Lower lobe of right lung (tissue), 2 donors: ENCODE data around the gene MAT2B. TPM values are rescaled to one million over a fixed set of nuclear protein-coding genes. Genes with fewer than 3 reads are reported as not detected.
A peak's percentile ranks its signal among the peaks of the same experiment; 100 is the strongest.

Experiments used
- ATAC-seq, 2 donors: fragments of 200-7000 bp; cut with Tn5 transposase; one replicate each; pipeline ENCODE4 v1.9.1; 2020 to 2022; ENCODE audit warnings: mild to moderate bottlenecking in 2 of 2, moderate library complexity in 2 of 2
- DNase-seq: peaks from one replicate; pipeline ENCODE4 v3.0.0-alpha.2; 2020
- H3K27ac ChIP-seq: fragments of 200-600 bp; one replicate; pipeline ENCODE4 v1.8.0; 2022
- H3K27me3 ChIP-seq: fragments of 200-600 bp; one replicate; pipeline ENCODE4 v1.8.0; 2022; ENCODE audit warnings: low read depth
- H3K36me3 ChIP-seq: fragments of 200-600 bp; one replicate; pipeline ENCODE4 v1.8.0; 2022; ENCODE audit warnings: mild to moderate bottlenecking
- H3K4me1 ChIP-seq: fragments of 200-600 bp; one replicate; pipeline ENCODE4 v1.8.0; 2022
- H3K4me3 ChIP-seq: fragments of 200-600 bp; one replicate; pipeline ENCODE4 v1.8.0; 2022; ENCODE audit warnings: mild to moderate bottlenecking
- H3K9me3 ChIP-seq: fragments of 200-600 bp; one replicate; pipeline ENCODE4 v1.8.0; 2022
- intact Hi-C: fragments of 100-400 bp; cut with DNase I; formaldehyde crosslinking; loops from one replicate; pipeline ENCODE4 v1.11.0; 2022
- total RNA-seq: library from RNA; stranded (reverse); fragmentation: NEBNext Ultra II Directional; extraction: Animal tissue kit (Norgen Biotek cat#: 25700); gene quantifications from one replicate; pipeline ENCODE4 v1.2.1, GENCODE V29; 2021
- TF ChIP-seq, protein P1 (sequence below): fragments of 200-600 bp; IDR thresholded peaks from one replicate; pipeline ENCODE4 v1.8.0; 2022; ENCODE audit warnings: antibody characterized with exemption, mild to moderate bottlenecking
- donor health status: DM: no; HTN: yes; CAD: no; lungs with severe emphysema.

The MAT2B gene
- total RNA-seq, 1 donor from 2014 or later, result 71.7 TPM

DNA sequence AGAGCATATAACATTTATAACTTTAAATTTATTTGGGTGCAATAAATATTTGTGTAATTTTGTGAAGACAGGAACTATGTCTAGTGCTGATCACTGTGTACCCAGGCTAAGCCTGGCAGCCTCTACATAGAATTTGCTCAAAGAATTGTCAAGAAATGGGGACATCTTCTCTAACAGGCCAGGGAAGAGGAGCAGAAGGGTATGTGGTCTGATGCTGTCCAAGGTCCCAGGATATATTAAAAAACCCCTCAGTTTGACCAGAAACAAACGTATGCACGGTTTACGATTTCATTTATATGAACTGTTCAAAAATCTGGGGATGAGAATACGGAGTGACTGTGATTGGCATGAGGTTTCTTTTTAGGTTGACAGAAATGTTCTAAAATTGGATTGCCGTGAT lies 55.9 kb downstream of the MAT2B start:
- Histone ChIP-seq H3K27ac (no peak overlapping the region), H3K36me3 (no peaks in the 10 kb centered on the region), H3K9me3 (no peaks in the 10 kb centered on the region), H3K4me3 (no peak overlapping the region), H3K4me1 (peaks cover 16% of the 10 kb centered on the region), H3K27me3 (peaks cover 12% of the 10 kb centered on the region)
- DNase-seq, result no peak
- ATAC-seq, result no peak
- intact Hi-C loops, result no loop called here
- TF ChIP-seq, protein P1, sequence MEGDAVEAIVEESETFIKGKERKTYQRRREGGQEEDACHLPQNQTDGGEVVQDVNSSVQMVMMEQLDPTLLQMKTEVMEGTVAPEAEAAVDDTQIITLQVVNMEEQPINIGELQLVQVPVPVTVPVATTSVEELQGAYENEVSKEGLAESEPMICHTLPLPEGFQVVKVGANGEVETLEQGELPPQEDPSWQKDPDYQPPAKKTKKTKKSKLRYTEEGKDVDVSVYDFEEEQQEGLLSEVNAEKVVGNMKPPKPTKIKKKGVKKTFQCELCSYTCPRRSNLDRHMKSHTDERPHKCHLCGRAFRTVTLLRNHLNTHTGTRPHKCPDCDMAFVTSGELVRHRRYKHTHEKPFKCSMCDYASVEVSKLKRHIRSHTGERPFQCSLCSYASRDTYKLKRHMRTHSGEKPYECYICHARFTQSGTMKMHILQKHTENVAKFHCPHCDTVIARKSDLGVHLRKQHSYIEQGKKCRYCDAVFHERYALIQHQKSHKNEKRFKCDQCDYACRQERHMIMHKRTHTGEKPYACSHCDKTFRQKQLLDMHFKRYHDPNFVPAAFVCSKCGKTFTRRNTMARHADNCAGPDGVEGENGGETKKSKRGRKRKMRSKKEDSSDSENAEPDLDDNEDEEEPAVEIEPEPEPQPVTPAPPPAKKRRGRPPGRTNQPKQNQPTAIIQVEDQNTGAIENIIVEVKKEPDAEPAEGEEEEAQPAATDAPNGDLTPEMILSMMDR, result no peak

- no peak overlapping the region for H3K4me3 ChIP-seq
- ATAC-seq (no peak), DNase-seq (no peak)
- intact Hi-C loops, result no loop called here
- peaks cover 18% of the 10 kb centered on the region for H3K4me1 ChIP-seq
- H3K27me3 ChIP-seq, result peaks cover 12% of the 10 kb centered on the region
- no peaks in the 10 kb centered on the region for H3K36me3 ChIP-seq
- H3K9me3 ChIP-seq, result no peaks in the 10 kb centered on the region
- H3K27ac ChIP-seq, result no peak overlapping the region
- TF ChIP-seq, protein P1, result no peak
Measured at GRCh38 chr5:163562071-163562470, 56.7 kb downstream of the MAT2B start.

DNA sequence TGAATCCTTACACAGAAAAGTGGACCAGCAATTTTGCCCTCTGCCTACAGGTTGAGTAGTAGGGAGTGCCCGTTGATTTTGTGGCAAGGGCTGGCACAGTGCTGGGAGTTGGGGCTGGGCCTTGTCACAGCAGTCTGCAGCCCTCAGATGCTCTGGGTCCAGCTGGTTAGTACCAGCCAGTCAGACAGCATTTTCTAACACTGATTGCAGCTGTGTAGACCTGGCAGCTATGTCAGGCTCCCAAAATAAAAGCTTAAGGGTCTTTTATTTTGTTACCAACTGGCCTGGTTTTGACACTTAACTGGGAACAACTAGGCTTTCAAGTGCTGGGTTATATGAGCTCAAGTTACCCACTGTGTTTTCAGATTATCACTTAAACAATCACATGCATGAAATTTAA lies 57.7 kb downstream of the MAT2B start:
- Histone ChIP-seq H3K36me3 (no peaks in the 10 kb centered on the region), H3K9me3 (no peaks in the 10 kb centered on the region), H3K27ac (no peak overlapping the region), H3K4me3 (no peak overlapping the region), H3K27me3 (peaks cover 12% of the 10 kb centered on the region), H3K4me1 (peaks cover 18% of the 10 kb centered on the region)
- TF ChIP-seq, protein P1, result no peak
- DNase-seq, result no peak
- intact Hi-C loops, result no loop called here
- ATAC-seq, result peak; percentile 20 to 37

- Histone ChIP-seq H3K36me3 (no peaks in the 10 kb centered on the region), H3K9me3 (no peaks in the 10 kb centered on the region), H3K4me3 (no peak overlapping the region), H3K27ac (no peak overlapping the region), H3K27me3 (peaks cover 12% of the 10 kb centered on the region), H3K4me1 (peaks cover 18% of the 10 kb centered on the region)
- DNase-seq (no peak), ATAC-seq (no peak)
- TF ChIP-seq, protein P1, result no peak
- intact Hi-C loops, result no loop called here
Measured at GRCh38 chr5:163563880-163564279, 58.5 kb downstream of the MAT2B start.

DNA sequence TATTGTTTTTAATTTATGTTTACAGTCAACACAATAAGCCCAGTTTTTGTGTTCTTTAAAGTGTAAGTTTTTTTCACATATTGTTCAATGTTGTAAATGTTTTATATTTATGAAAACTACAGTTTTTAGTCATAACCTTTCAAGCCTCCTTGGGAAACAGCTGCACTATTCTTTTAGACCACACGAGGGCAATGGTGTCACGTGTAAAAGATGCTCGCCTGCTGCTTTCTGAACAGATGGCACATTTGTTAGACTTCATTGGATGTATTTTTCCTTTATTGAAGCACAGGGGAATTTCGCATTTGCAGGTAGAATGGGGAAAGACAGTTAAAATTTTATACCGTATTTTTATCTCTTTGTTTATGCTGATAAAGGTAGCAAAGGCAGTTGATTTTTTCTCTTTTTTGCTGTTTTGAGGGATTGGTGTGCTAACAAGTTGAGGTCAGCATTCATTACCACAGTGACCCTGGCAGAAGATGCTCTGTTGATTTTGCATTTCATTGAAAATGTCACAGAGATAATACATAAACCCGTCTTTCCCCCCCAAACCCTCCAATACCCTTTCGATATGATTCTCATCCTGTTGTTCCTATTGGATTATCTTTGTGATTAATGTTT lies 59.0 kb downstream of the MAT2B start:
- Histone ChIP-seq H3K4me1 (peaks cover 18% of the 10 kb centered on the region), H3K9me3 (no peaks in the 10 kb centered on the region), H3K4me3 (no peak overlapping the region), H3K27me3 (peaks cover 15% of the 10 kb centered on the region), H3K36me3 (no peaks in the 10 kb centered on the region), H3K27ac (no peak overlapping the region)
- TF ChIP-seq, protein P1, result peak; percentile 89
- intact Hi-C loops, result no loop called here
- no peak for DNase-seq
- peak; percentile 59 to 69 for ATAC-seq
